Loucy (cell line): Measurements from ENCODE around the gene NUAK2.

Experiments
- EZH2phosphoT487 ChIP-seq: fragments of 200-600 bp; IDR thresholded peaks from 2 replicates; pipeline ENCODE4 v1.6.1; 2018; ENCODE audit warnings: antibody characterized with exemption, mild to moderate bottlenecking, moderate library complexity, borderline replicate concordance
- TF ChIP-seq, protein P1 (sequence below): fragments of 200-600 bp; sonication (generic); conservative IDR thresholded peaks from 2 replicates; pipeline ENCODE4 v1.5.1; 2014; ENCODE audit warnings: mild to moderate bottlenecking, antibody characterized with exemption, low read length

DNA sequence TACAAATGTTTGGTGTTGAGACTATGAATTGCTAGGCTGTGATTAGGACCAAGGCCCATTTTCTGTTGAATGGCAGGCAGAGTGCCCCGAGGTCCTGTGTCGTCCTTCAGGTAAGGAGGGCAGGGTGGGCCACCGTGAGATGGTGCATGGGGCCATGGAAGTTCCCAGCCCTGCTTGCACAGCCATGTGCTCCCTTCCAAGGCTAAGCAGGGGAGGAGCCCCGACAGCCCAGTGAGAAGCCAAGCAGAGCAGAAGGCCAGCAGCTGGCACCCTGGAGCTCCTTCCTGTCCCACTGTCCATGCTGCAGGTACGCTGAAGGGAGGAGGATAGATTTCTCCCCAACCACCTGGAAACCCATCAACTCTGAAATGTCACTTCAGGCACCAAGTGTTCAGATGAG, 8.2 kb upstream of the NUAK2 start:
- TF ChIP-seq, protein P1, sequence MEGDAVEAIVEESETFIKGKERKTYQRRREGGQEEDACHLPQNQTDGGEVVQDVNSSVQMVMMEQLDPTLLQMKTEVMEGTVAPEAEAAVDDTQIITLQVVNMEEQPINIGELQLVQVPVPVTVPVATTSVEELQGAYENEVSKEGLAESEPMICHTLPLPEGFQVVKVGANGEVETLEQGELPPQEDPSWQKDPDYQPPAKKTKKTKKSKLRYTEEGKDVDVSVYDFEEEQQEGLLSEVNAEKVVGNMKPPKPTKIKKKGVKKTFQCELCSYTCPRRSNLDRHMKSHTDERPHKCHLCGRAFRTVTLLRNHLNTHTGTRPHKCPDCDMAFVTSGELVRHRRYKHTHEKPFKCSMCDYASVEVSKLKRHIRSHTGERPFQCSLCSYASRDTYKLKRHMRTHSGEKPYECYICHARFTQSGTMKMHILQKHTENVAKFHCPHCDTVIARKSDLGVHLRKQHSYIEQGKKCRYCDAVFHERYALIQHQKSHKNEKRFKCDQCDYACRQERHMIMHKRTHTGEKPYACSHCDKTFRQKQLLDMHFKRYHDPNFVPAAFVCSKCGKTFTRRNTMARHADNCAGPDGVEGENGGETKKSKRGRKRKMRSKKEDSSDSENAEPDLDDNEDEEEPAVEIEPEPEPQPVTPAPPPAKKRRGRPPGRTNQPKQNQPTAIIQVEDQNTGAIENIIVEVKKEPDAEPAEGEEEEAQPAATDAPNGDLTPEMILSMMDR, result no peak
- TF ChIP-seq EZH2phosphoT487, result no peak
